Nephron progenitor cell (in vitro differentiated cells): ENCODE data around the gene IPP.

Source experiments
- DNase-seq: peaks from one replicate; pipeline ENCODE4 v3.0.0; 2021
- H3K27ac Mint-ChIP-seq: 2 replicates; pipeline ENCODE4 v1.8.0; 2021; ENCODE audit warnings: mild to moderate bottlenecking, moderate library complexity, mixed read lengths
- H3K27me3 Mint-ChIP-seq: 2 replicates; pipeline ENCODE4 v1.8.0; 2021; ENCODE audit warnings: mild to moderate bottlenecking, low read depth, mixed read lengths; ENCODE audit not compliant: poor library complexity
- H3K36me3 Mint-ChIP-seq: 2 replicates; pipeline ENCODE4 v1.8.0; 2021; ENCODE audit warnings: low read depth, mixed read lengths
- H3K4me1 Mint-ChIP-seq: 2 replicates; pipeline ENCODE4 v1.8.0; 2021; ENCODE audit warnings: mixed read lengths
- H3K4me3 Mint-ChIP-seq: 2 replicates; pipeline ENCODE4 v1.8.0; 2021; ENCODE audit warnings: mild to moderate bottlenecking, moderate library complexity, mixed read lengths
- H3K9me3 Mint-ChIP-seq: 2 replicates; pipeline ENCODE4 v1.8.0; 2021; ENCODE audit warnings: mild to moderate bottlenecking, moderate library complexity, mixed read lengths
- CTCF ChIP-seq: fragments of 200-600 bp; sonication (generic); IDR thresholded peaks from 2 replicates; pipeline ENCODE4 v1.5.0; 2021; ENCODE audit warnings: antibody characterized with exemption

Gene IPP

GRCh38 chr1:45667321-45668111 is 82.9 kb downstream of the IPP start:
- Mint-ChIP-seq H3K27me3 (no peaks in the 10 kb centered on the region), H3K4me3 (no peak overlapping the region), H3K36me3 (peaks cover 65% of the 10 kb centered on the region), H3K4me1 (peaks cover 10% of the 10 kb centered on the region), H3K9me3 (peaks cover 9% of the 10 kb centered on the region), H3K27ac (peak overlapping the region; percentile 28)
- DNase-seq: no peak
- no peak for TF ChIP-seq CTCF

GRCh38 chr1:45666836-45667235 is 83.6 kb downstream of the IPP start:
- Mint-ChIP-seq H3K27ac (no peak overlapping the region), H3K9me3 (peaks cover 9% of the 10 kb centered on the region), H3K4me1 (peaks cover 10% of the 10 kb centered on the region), H3K36me3 (peaks cover 61% of the 10 kb centered on the region), H3K4me3 (no peak overlapping the region), H3K27me3 (no peaks in the 10 kb centered on the region)
- no peak for DNase-seq
- TF ChIP-seq CTCF: no peak

GRCh38 chr1:45660336-45660735 is 90.1 kb downstream of the IPP start:
- Mint-ChIP-seq H3K9me3 (no peaks in the 10 kb centered on the region), H3K4me3 (no peak overlapping the region), H3K27me3 (no peaks in the 10 kb centered on the region), H3K36me3 (peaks cover 72% of the 10 kb centered on the region), H3K27ac (peak overlapping the region; percentile 8), H3K4me1 (peaks cover 6% of the 10 kb centered on the region)
- DNase-seq: no peak
- TF ChIP-seq CTCF: no peak

- peaks cover 77% of the 10 kb centered on the region for H3K36me3 Mint-ChIP-seq
- peaks cover 3% of the 10 kb centered on the region for H3K27me3 Mint-ChIP-seq
- peaks cover 6% of the 10 kb centered on the region for H3K4me1 Mint-ChIP-seq
- H3K27ac Mint-ChIP-seq: no peak overlapping the region
- H3K9me3 Mint-ChIP-seq: no peaks in the 10 kb centered on the region
- no peak for TF ChIP-seq CTCF
- no peak overlapping the region for H3K4me3 Mint-ChIP-seq
- DNase-seq: no peak
These were observed 91.2 kb downstream of the IPP start for GRCh38 chr1:45659222-45659621.

GRCh38 chr1:45658171-45658570 is 92.3 kb downstream of the IPP start:
- Mint-ChIP-seq H3K4me1 (peaks cover 3% of the 10 kb centered on the region), H3K4me3 (no peak overlapping the region), H3K36me3 (peaks cover 74% of the 10 kb centered on the region), H3K27ac (no peak overlapping the region), H3K27me3 (peaks cover 3% of the 10 kb centered on the region), H3K9me3 (no peaks in the 10 kb centered on the region)
- DNase-seq: no peak
- no peak for TF ChIP-seq CTCF
